Thyroid gland (tissue), 4 donors: ENCODE measurements around the gene MX2. TPM values are rescaled to one million over a fixed set of nuclear protein-coding genes. Genes with fewer than 3 reads are reported as not detected.
"Not testable (repeated sequence)": the region's sequence is repeated elsewhere in the genome, so short reads cannot be mapped to it uniquely, and the experiment has no call there.

ENCODE experiments used
- DNase-seq, 2 donors: peaks; one replicate each; pipeline ENCODE4 v3.0.0-alpha.2; 2019
- H3K27ac ChIP-seq, 3 donors: fragments of 200-600 bp; sonication (generic); 1 replicate in 2 of 3; 2 replicates in 1 of 3; pipeline ENCODE4 v1.5.1; 2016 to 2019; ENCODE audit warnings: mild to moderate bottlenecking in 1 of 3, moderate library complexity in 1 of 3
- H3K27me3 ChIP-seq: fragments of 200-600 bp; sonication (generic); one replicate; pipeline ENCODE4 v1.5.1; 2019
- H3K36me3 ChIP-seq, 2 donors: fragments of 200-600 bp; sonication (generic); one replicate each; pipeline ENCODE4 v1.5.1; 2016 to 2019
- H3K4me1 ChIP-seq, 2 donors: fragments of 200-600 bp; sonication (generic); one replicate each; pipeline ENCODE4 v1.5.1; 2017 to 2019
- H3K4me3 ChIP-seq, 3 donors: fragments of 200-600 bp; sonication (generic); replicated peaks in 1 of 3; 1 replicate in 2 of 3; 2 replicates in 1 of 3; pipeline ENCODE4 v1.5.1; 2016; ENCODE audit warnings: mild to moderate bottlenecking in 1 of 3
- H3K9me3 ChIP-seq: fragments of 200-600 bp; sonication (generic); one replicate; pipeline ENCODE4 v1.5.1; 2017
- POLR2A ChIP-seq, 2 donors: fragments of 450-650 bp; IDR thresholded peaks; one replicate each; pipeline ENCODE4 v1.6.1; 2017; ENCODE audit warnings: antibody characterized with exemption in 2 of 2, mild to moderate bottlenecking in 2 of 2, moderate library complexity in 1 of 2
- WGBS, 2 donors: methylation state at CpG; one replicate each; pipeline ENCODE4 v1.1.5; 2017; 5-methylcytosine and 5-hydroxymethylcytosine counted together
- intact Hi-C: fragments of 100-400 bp; cut with DNase I; formaldehyde crosslinking; loops from one replicate; pipeline ENCODE4 v1.15.1; 2023
- total RNA-seq, 4 donors: library from RNA; depleted of rRNA; stranded (reverse); fragments of >200 nt; gene quantifications; one replicate each; pipeline ENCODE4 v1.2.3, GENCODE V29; 2016
- TF ChIP-seq, protein P1 (sequence below), 6 experiments: fragments of 200-600 bp in 3 of 6; fragments of 450-650 bp in 3 of 6; sonication (generic) in 3 of 6; IDR thresholded peaks; one replicate each; pipeline ENCODE4 v1.5.1; 2016 to 2019; ENCODE audit warnings: antibody characterized with exemption in 6 of 6, mild to moderate bottlenecking in 2 of 6, inconsistent platforms in 1 of 6, moderate library complexity in 1 of 6

The MX2 gene
- total RNA-seq, 4 donors from 2014 or later: 3.0 to 19.8 (median 7.1) TPM

DNA sequence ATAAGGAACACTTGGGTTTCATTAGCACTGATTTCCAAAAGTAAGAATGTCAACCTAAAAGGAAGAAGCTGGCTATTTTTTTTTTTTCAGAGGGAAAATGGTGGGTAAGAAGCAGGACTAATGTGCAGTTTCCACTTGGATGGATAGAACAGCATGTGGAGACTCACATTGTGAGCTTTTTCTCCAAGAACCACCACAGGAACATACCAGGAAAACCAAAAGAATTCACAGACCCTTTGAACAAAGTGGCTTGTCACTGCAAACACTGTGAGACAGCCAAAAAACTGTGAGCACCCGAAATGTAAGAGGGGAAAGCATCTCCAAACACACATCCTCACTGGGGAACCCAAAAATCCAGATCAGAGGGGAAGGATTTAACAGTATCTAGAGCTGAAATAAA lies 48.5 kb downstream of the MX2 start:
- Histone ChIP-seq H3K4me3 (no peak overlapping the region), H3K27me3 (no peaks in the 10 kb centered on the region), H3K36me3 (no peaks in the 10 kb centered on the region), H3K4me1 (peaks cover 9 to 12% of the 10 kb centered on the region in 2 donors), H3K27ac (no peak overlapping the region), H3K9me3 (no peaks in the 10 kb centered on the region)
- TF ChIP-seq POLR2A (IDR thresholded peaks at IDR 0.05): no peak
- TF ChIP-seq, protein P1, sequence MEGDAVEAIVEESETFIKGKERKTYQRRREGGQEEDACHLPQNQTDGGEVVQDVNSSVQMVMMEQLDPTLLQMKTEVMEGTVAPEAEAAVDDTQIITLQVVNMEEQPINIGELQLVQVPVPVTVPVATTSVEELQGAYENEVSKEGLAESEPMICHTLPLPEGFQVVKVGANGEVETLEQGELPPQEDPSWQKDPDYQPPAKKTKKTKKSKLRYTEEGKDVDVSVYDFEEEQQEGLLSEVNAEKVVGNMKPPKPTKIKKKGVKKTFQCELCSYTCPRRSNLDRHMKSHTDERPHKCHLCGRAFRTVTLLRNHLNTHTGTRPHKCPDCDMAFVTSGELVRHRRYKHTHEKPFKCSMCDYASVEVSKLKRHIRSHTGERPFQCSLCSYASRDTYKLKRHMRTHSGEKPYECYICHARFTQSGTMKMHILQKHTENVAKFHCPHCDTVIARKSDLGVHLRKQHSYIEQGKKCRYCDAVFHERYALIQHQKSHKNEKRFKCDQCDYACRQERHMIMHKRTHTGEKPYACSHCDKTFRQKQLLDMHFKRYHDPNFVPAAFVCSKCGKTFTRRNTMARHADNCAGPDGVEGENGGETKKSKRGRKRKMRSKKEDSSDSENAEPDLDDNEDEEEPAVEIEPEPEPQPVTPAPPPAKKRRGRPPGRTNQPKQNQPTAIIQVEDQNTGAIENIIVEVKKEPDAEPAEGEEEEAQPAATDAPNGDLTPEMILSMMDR (IDR thresholded peaks at IDR 0.05): no peak
- WGBS, 2 donors: 78 to 81% methylated on average over 1 of the region's 1 CpG
- no peak for DNase-seq
- intact Hi-C loops: no loop called here

DNA sequence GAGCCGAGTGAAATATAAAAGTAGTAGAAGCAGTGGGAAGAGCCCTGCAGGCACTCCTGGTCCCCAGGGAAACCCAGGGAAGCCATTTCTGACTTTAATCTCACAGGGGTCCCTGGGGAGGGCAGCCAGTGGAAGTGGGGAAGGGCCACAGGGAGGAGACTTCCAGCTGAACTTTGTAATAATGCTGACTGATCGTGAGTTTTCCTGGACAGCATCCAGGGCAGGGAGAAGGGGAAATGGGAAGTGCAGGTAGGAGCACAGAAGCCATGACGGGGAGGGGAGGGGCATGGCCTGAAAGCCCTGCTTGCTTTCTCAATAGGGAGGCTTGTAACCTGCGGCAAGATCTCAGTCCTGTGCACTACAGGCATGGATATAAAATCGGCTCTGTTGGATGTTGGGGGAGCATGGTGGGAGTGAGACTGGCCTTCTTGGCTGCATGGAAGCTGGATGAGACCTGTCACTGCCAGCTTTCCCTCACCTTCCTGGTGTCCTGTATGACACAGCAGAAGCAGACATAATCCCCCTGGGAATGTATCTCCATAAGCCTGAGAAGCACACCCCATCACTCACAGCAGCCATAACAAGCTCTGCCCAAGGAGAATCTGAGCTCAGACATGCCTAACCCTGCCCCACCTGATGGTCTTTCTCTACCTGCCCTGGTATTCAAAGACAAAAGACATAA lies 49.1 kb downstream of the MX2 start:
- WGBS, 2 donors: 76 to 81% methylated on average over 5 of the region's 5 CpGs
- intact Hi-C loops: no loop called here

DNA sequence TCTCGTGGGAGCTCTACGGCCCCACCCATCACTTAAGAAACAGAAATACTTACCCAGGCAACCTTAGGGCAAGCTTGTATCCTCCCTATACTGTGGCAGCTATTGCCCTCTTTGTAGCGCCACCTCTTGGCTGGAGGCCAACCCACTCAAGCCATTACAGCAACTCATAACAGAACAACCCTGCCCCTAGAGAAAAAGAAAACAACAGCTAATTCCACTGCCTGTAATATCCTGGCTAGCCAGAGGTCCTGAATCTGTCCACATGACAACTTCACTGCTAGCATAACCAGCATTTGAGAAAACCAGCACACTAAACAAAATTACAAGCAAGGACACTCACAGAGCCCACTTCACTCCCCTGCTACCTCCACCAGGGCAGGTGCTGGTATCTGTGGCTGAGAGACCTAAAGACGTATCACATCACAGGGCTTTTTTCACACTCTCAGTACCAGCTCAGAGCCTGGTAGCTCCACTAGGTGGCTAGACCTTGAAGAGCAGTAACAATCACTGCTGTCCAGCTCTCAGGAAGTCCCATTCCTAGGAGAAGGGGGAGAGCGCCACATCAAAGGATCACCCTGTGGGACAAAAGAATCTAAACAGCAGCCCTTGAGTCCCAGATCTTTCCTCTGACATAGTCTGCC lies 49.7 kb downstream of the MX2 start:
- no peaks in the 10 kb centered on the region for H3K27me3 ChIP-seq
- no peak overlapping the region for H3K4me3 ChIP-seq
- no peaks in the 10 kb centered on the region for H3K36me3 ChIP-seq
- WGBS, 2 donors: 40 to 44% methylated on average over 5 of the region's 5 CpGs
- no peaks in the 10 kb centered on the region for H3K9me3 ChIP-seq
- peak overlapping the region in 2 of 3 donors; percentile 37 to 51 for H3K27ac ChIP-seq
- TF ChIP-seq, protein P1 (IDR thresholded peaks at IDR 0.05): peak in 4 of 6 experiments; percentile 31 to 51 (median 36)
- TF ChIP-seq POLR2A (IDR thresholded peaks at IDR 0.05): no peak
- peaks cover 9 to 12% of the 10 kb centered on the region in 2 donors for H3K4me1 ChIP-seq
- intact Hi-C loops: no loop called here
- DNase-seq: peak; percentile 73 to 87

More for the DNA sequence above, 49.1 kb downstream of the MX2 start:
- H3K27me3 ChIP-seq: no peaks in the 10 kb centered on the region
- DNase-seq: no peak
- no peak for TF ChIP-seq POLR2A (IDR thresholded peaks at IDR 0.05)
- TF ChIP-seq, protein P1 (IDR thresholded peaks at IDR 0.05): no peak
- peak overlapping the region in 1 of 3 donors; percentile 51 for H3K27ac ChIP-seq
- H3K4me1 ChIP-seq: peaks cover 9 to 12% of the 10 kb centered on the region in 2 donors
- H3K36me3 ChIP-seq: no peaks in the 10 kb centered on the region
- no peaks in the 10 kb centered on the region for H3K9me3 ChIP-seq
- H3K4me3 ChIP-seq: no peak overlapping the region

DNA sequence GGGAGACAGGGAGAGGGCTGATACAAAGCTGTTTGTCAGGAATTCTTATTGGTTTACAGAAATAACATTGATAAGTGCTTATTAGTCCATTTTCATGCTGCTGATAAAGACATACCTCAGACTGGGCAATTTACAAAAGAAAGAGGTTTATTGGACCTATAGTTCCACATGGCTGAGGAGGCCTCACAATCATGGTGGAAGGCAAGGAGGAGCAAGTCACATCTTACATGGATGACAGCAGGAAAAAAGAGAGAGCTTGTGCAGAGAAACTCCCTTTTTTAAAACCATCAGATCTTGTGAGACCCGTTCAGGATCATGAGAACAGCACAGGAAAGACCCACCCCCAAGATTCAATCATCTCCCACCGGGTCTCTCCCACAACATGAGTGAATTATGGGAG lies 55.7 kb downstream of the MX2 start:
- H3K36me3 ChIP-seq, H3K4me3 ChIP-seq, H3K27me3 ChIP-seq, DNase-seq, H3K27ac ChIP-seq, H3K9me3 ChIP-seq, intact Hi-C loops: not testable (repeated sequence)
- 86 to 94% methylated on average over 2 of the region's 2 CpGs for WGBS, 2 donors
- peaks cover 7 to 15% of the 10 kb centered on the region in 2 donors for H3K4me1 ChIP-seq

DNA sequence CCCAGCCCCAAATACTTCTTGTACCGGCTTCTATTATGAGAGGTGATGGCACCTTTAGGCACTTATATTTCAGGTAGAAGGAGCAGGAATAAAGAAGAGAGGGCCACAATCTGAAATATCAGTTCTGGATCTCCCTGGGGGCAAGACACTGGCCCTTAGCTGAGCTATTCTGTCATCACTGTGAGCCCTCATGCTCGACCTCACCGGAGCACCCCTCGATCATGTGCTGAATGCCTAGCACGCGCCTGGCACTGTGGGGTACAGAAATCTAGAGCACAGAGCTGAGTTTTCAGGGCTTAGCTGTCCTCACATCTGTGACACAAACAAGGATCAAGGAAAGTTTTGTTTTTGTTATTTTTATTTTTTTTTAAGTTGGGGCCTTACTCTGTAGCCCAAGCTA lies 56.6 kb downstream of the MX2 start:
- Histone ChIP-seq H3K27ac (peak overlapping the region in 1 of 3 donors; percentile 10), H3K4me3 (no peak overlapping the region), H3K4me1 (peaks cover 7 to 15% of the 10 kb centered on the region in 2 donors), H3K9me3 (no peaks in the 10 kb centered on the region), H3K36me3 (no peaks in the 10 kb centered on the region), H3K27me3 (no peaks in the 10 kb centered on the region)
- TF ChIP-seq POLR2A (IDR thresholded peaks at IDR 0.05): no peak
- TF ChIP-seq, protein P1 (IDR thresholded peaks at IDR 0.05): no peak
- intact Hi-C loops: no loop called here
- WGBS, 2 donors: 92% methylated on average over 6 of the region's 6 CpGs
- DNase-seq: no peak
